Heart left ventricle (tissue), 16 donors: ENCODE results near the gene TSC22D3. TPM values are rescaled to one million over a fixed set of nuclear protein-coding genes. Genes with fewer than 3 reads are reported as not detected.

Experiments
- ATAC-seq, 4 donors: fragments of 200-7000 bp; cut with Tn5 transposase; one replicate each; pipeline ENCODE4 v1.9.1; 2020 to 2022; ENCODE audit warnings: moderate library complexity in 4 of 4, mild to moderate bottlenecking in 3 of 4, moderate number of reproducible peaks in 1 of 4
- DNase-seq, 5 donors: peaks; one replicate each; pipeline ENCODE4 v3.0.0-alpha.2; 2020
- H3K27ac ChIP-seq, 12 donors: fragments of 200-600 bp; sonication (generic) in 4 of 12; one replicate each; pipeline versions ENCODE4 v1.5.0 to v1.8.0; 2016 to 2022; ENCODE audit warnings: mild to moderate bottlenecking in 2 of 12
- H3K27me3 ChIP-seq, 9 donors: fragments of 200-600 bp; sonication (generic) in 2 of 9; one replicate each; pipeline versions ENCODE4 v1.5.1 to v1.8.0; 2016 to 2022; ENCODE audit warnings: mild to moderate bottlenecking in 3 of 9
- H3K36me3 ChIP-seq, 9 donors: fragments of 200-600 bp; sonication (generic) in 2 of 9; one replicate each; pipeline versions ENCODE4 v1.5.0 to v1.8.0; 2018 to 2022; ENCODE audit warnings: mild to moderate bottlenecking in 2 of 9
- H3K4me1 ChIP-seq, 12 donors: fragments of 200-600 bp; sonication (generic) in 4 of 12; one replicate each; pipeline versions ENCODE4 v1.5.0 to v1.8.0; 2016 to 2022; ENCODE audit warnings: mild to moderate bottlenecking in 3 of 12
- H3K4me3 ChIP-seq, 12 donors: fragments of 200-600 bp; sonication (generic) in 4 of 12; one replicate each; pipeline versions ENCODE4 v1.5.0 to v1.8.0; 2017 to 2022; ENCODE audit warnings: mild to moderate bottlenecking in 9 of 12, moderate library complexity in 4 of 12
- H3K9me3 ChIP-seq, 12 donors: fragments of 200-600 bp; sonication (generic) in 4 of 12; one replicate each; pipeline versions ENCODE4 v1.5.0 to v1.8.0; 2016 to 2022; ENCODE audit warnings: mild to moderate bottlenecking in 1 of 12
- POLR2A ChIP-seq, 2 donors: fragments of 450-650 bp; IDR thresholded peaks; one replicate each; pipeline ENCODE4 v1.6.1; 2017; ENCODE audit warnings: antibody characterized with exemption in 2 of 2, mild to moderate bottlenecking in 2 of 2, moderate library complexity in 2 of 2
- WGBS, 4 donors: extraction: QIAGEN DNeasy Blood & Tissue Kit in 2 of 4; methylation state at CpG; one replicate each; pipeline versions ENCODE4 v1.1.5 to v1.1.7; 2013 to 2018; 5-methylcytosine and 5-hydroxymethylcytosine counted together
- intact Hi-C, 10 donors: fragments of 100-400 bp; cut with DNase I; formaldehyde crosslinking; loops; one replicate each; pipeline versions ENCODE4 v1.11.1 to v1.14.2; 2022
- polyA plus RNA-seq, 2 donors: library from polyadenylated mRNA; stranded (reverse); fragments of 200-250 nt; gene quantifications; one replicate each; pipeline ENCODE4 v1.2.3, GENCODE V29; 2013
- total RNA-seq, 9 donors: library from RNA; depleted of rRNA in 2 of 9; stranded (reverse); fragments of >200 nt in 2 of 9; fragmentation: NEBNext Ultra II Directional in 3 of 9; extraction: Animal tissue kit (Norgen Biotek cat#: 25700) in 3 of 9; gene quantifications; one replicate each; pipeline versions ENCODE4 v1.1.0 to v1.2.4, GENCODE V29; 2016 to 2023
- TF ChIP-seq, protein P1 (sequence below), 12 donors: fragments of 200-600 bp; sonication (generic) in 4 of 12; IDR thresholded peaks; one replicate each; pipeline versions ENCODE4 v1.5.0 to v1.8.0; 2018 to 2022; ENCODE audit warnings: antibody characterized with exemption in 12 of 12, mild to moderate bottlenecking in 5 of 12
- donor health status: ischemic (EF 13 %, LVEDD 7.1; RV severe dilation, severe dysfunction).
- donor health status: healthy with polysubstance abuse.
- donor health status: DM: no; HTN: yes; CAD: no.
- donor health status: DM: no; HTN: no; CAD: no.
- donor health status: ischemic (EF 25% LVEDD 6.9; RV normal size, moderate dysfunction).
- donor health status: ischemic (EF 25% LVEDD 5.7; RV mildly dilated, moderate dysfunction).
- donor health status: healthy.
- donor health status: DM: yes; HTN: yes; CAD: no.
- donor health status: ischemic (EF 35%, LVEDD 5.7; RV mildly dilated, moderate dysfunction).
- donor health status: nonischemic (EF 11% LVEDD 7.7; RV severe dilation, severe dysfunction).
- donor health status: DM: yes; HTN: yes; CAD: no.
- donor health status: PGD.
- donor health status: ischemic (EF 29% LVEDD 5.4; RV normal size, mild dysfunction).
- donor health status: nonischemic (EF 23%, LVEDD 6.1; RV moderate dilation, normal function).

TSC22D3 gene
- total and polyA plus RNA-seq, 11 donors: 28.0 to 145 (median 33.9) TPM

DNA sequence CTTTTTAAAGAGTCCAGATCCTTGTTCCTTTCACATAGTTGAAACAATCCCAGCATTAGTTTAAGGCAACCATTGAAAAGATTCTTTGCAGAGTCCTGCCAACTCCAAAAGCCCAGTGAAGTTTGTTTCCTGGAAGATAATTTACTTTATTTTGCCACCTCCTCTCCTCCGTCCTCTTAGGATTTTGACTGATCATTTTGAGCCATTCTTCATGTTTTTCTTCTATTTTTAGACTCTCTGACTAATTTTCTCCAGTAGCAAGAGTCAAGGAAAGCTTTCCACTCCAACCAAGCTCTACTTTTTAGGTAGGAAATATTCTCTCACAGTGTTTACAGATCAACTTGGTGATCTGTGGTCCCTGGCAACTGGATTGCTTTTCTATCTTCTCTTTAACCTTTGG lies 12.2 kb upstream of the TSC22D3 start:
- H3K27ac ChIP-seq: no peak overlapping the region
- WGBS, 4 donors: 13 to 56% (median 36%) methylated on average over 1 of the region's 1 CpG
- H3K4me3 ChIP-seq: no peak overlapping the region
- peaks cover 0 to 20% (median 0%) of the 10 kb centered on the region in 9 donors for H3K27me3 ChIP-seq
- TF ChIP-seq POLR2A (IDR thresholded peaks at IDR 0.05): no peak
- TF ChIP-seq, protein P1, sequence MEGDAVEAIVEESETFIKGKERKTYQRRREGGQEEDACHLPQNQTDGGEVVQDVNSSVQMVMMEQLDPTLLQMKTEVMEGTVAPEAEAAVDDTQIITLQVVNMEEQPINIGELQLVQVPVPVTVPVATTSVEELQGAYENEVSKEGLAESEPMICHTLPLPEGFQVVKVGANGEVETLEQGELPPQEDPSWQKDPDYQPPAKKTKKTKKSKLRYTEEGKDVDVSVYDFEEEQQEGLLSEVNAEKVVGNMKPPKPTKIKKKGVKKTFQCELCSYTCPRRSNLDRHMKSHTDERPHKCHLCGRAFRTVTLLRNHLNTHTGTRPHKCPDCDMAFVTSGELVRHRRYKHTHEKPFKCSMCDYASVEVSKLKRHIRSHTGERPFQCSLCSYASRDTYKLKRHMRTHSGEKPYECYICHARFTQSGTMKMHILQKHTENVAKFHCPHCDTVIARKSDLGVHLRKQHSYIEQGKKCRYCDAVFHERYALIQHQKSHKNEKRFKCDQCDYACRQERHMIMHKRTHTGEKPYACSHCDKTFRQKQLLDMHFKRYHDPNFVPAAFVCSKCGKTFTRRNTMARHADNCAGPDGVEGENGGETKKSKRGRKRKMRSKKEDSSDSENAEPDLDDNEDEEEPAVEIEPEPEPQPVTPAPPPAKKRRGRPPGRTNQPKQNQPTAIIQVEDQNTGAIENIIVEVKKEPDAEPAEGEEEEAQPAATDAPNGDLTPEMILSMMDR (IDR thresholded peaks at IDR 0.05): no peak
- intact Hi-C loops: loop anchor here in 2 of 10 donors (5.0 to 10.0 kb wide), 2 partner anchors 104 to 763 kb away; no protein-coding TSS in a partner anchor
- H3K4me1 ChIP-seq: no peaks in the 10 kb centered on the region
- H3K36me3 ChIP-seq: no peaks in the 10 kb centered on the region
- H3K9me3 ChIP-seq: no peaks in the 10 kb centered on the region
- ATAC-seq (peak in 1 of 4 donors; percentile 9), DNase-seq (no peak)

DNA sequence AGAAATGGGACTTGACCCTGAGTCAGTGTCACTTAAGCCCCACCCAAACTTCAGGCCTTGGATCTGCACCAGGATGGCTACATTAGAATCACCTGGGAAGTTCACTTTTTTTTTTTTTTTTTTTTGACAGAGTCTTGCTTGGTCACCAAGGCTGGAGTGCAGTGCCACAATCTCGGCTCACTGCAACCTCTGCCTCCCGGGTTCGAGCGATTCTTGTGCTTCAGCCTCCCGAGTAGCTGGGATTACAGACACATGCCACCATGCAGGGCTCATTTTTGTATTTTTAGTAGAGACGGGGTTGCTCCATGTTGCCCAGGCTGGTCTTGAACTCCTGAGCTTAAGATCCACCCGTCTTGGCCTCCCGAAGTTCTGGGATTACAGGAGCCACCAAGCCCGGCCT lies 4.9 kb upstream of the TSC22D3 start:
- Histone ChIP-seq H3K4me1 (peaks cover 0 to 8% (median 0%) of the 10 kb centered on the region in 12 donors), H3K36me3 (no peaks in the 10 kb centered on the region), H3K9me3 (no peaks in the 10 kb centered on the region), H3K27me3 (peaks cover 0 to 18% (median 0%) of the 10 kb centered on the region in 9 donors), H3K4me3 (no peak overlapping the region), H3K27ac (no peak overlapping the region)
- DNase-seq: no peak
- TF ChIP-seq, protein P1 (IDR thresholded peaks at IDR 0.05): no peak
- TF ChIP-seq POLR2A (IDR thresholded peaks at IDR 0.05): no peak
- ATAC-seq: no peak
- intact Hi-C loops: loop anchor here in 1 of 10 donors (10.0 kb wide), 1 partner anchor 756 kb away; no protein-coding TSS in a partner anchor
- WGBS, 4 donors: 86 to 99% (median 94%) methylated on average over 9 of the region's 9 CpGs

DNA sequence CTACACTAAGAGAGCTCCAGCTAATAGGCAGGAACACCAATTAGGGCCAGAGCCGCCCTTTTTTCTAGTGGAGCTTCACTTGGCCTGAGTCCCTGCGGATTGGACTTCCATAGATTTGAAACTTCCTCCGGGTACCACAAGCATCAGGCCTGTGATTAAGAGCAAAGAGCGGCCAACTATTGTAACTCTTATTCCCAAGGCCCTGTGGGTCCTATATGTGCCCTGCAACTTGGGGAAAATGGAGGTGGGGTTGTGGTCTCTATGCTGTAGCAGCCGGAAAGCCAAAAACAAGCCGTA lies 1.9 kb upstream of the TSC22D3 start, which contains the start of gene NCBP2L:
Gene NCBP2L, plus strand, starts transcription at position 198 of the 297 bp plus-strand sequence. CDS start 16,488 bp downstream, outside the sequence.
- H3K27me3 ChIP-seq: peaks cover 0 to 36% (median 0%) of the 10 kb centered on the region in 9 donors
- H3K4me3 ChIP-seq: peak within 1 kb of the TSS in 10 of 12 donors; percentile 34 to 75 (median 64)
- ATAC-seq (no peak), DNase-seq (no peak)
- TF ChIP-seq, protein P1 (IDR thresholded peaks at IDR 0.05): no peak
- no peak for TF ChIP-seq POLR2A (IDR thresholded peaks at IDR 0.05)
- H3K27ac ChIP-seq: peak within 1 kb of the TSS in 11 of 12 donors; percentile 58 to 91 (median 82)
- 66 to 86% (median 75%) methylated on average over 5 to 6 of the region's 6 CpGs for WGBS, 4 donors
- peaks cover 0 to 24% (median 0%) of the 10 kb centered on the region in 12 donors for H3K4me1 ChIP-seq
- no peaks in the 10 kb centered on the region for H3K36me3 ChIP-seq
- intact Hi-C loops: loop anchor here (1.0 to 10.0 kb wide), 15 partner anchors 50 to 243 kb away; no protein-coding TSS in a partner anchor
- H3K9me3 ChIP-seq: no peaks in the 10 kb centered on the region

DNA sequence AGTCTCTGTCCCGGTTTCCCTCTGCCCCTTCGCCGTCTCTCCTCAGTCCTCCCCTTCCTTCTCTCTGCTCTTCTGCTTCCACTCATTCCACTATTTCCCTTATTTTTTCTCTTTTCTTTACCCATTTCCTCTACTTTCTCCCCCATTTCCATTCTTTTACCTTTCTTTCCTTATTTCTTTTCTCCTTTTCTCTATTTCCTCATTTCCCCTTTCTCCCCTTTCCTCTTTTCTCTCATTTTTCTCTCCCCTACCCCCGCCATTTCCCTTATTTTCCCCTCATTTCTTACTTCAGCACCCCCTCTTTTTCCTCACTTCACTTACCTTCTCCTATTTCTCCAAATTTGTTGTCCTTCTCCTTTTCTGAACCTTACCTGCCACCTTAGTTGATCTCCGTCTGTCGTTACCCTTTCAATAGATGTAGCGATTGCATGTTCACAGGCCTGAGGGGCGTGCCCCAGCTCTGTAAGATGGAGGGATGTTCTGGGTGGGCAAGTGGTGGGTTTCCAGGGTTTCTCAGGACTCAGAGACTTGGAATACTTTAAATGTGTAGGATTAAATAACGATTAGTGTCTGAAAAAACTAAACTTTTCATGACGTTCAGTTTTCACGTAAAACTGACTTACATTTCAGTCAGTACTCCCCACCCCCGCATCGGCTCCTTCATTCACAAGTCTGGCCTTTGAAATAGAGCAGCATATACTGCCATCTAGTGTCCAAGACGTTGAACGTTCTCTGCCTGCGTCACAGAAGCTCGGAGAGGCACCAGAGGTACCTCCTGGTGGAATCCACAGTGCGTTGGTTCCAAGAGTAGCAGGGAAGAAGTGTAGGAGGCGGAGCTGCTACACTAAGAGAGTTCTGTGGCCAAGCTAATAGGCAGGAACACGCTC lies 1.3 kb upstream of the TSC22D3 start:
- TF ChIP-seq POLR2A (IDR thresholded peaks at IDR 0.05): no peak
- TF ChIP-seq, protein P1 (IDR thresholded peaks at IDR 0.05): peak; percentile 55 to 75 (median 72)
- H3K27me3 ChIP-seq: peaks cover 0 to 36% (median 0%) of the 10 kb centered on the region in 9 donors
- H3K4me1 ChIP-seq: peaks cover 0 to 24% (median 0%) of the 10 kb centered on the region in 12 donors
- peak; percentile 76 to 84 (median 77) for DNase-seq
- peak overlapping the region in 11 of 12 donors; percentile 34 to 75 (median 64) for H3K4me3 ChIP-seq
- no peaks in the 10 kb centered on the region for H3K36me3 ChIP-seq
- intact Hi-C loops: loop anchor here (1.0 to 10.0 kb wide), 16 partner anchors 50 to 242 kb away; no protein-coding TSS in a partner anchor
- 6 to 18% (median 11%) methylated on average over 20 of the region's 20 CpGs for WGBS, 4 donors
- no peaks in the 10 kb centered on the region for H3K9me3 ChIP-seq
- peak overlapping the region in 11 of 12 donors; percentile 58 to 91 (median 82) for H3K27ac ChIP-seq
- ATAC-seq: peak; percentile 59 to 79 (median 74)
